Measurements from ENCODE around the gene NFYC.

The NFYC gene

DNA sequence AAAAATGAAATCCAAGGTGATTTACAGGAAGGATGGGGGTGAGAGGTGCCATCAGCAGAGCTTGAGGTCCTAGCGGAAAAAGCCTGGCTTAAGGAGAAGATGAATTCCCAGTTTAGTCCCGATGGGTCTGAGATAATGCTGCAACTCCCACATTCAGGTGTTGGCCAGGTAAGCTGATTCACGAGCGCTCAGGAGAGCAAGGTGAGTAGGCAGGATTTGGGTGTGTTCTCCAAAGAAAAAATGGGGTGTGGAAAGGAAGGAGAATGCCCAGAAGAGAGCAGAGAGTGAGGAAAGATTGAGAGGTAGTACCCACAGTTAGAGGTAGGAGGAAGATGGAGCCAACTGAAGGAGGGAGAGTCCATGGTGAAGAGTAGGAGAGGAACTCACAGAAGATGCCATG is 38.5 kb upstream of the NFYC start:
- FAIRE-seq (no peak), DNase-seq (ENCODE audit: insufficient read length, low spot score) (no peak)
- TF ChIP-seq PAX5 (IDR thresholded peaks at IDR 0.05; ENCODE audit: insufficient read depth, low read length, severe bottlenecking), result no peak
- no peak for TF ChIP-seq POLR2A (IDR thresholded peaks at IDR 0.05; ENCODE audit: low read depth, low read length)
- TF ChIP-seq POLR2AphosphoS5 (IDR thresholded peaks at IDR 0.05; ENCODE audit: low read depth, low read length), result no peak
- TF ChIP-seq POU2F2 (IDR thresholded peaks at IDR 0.05; ENCODE audit: low read depth, low read length), result no peak

DNA sequence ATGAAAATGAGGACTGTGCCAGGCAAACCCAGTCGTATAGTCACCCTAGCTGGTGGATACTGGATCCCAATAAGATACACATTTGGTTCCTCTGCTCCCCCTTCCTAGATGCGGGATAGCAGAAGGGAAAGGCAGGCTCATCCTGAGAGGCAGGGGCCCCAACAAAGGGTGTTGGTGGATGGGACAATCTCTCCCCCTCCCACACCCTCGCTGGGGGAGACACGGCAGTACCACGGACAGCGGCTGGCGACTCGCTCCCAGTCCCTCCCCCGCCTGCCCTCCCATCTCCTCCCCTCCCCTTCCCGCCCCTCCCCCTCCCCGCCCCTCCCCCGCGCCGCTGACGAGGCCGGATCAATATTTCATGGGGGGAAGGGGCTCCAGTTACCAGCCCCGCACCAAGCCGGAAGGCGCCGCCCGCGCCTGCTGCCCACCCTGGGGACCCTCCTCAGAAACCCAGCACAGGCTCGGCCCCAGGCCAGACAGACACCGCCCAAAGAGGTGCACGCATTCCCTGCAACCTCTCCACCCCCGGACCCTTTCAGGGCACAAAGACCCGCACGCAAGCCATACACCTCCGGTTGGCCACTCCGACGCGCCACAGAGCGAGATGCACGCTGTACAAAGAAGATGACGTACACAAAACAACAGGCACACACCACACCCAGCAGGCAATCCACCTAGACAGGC is 37.5 kb upstream of the NFYC start:
- TF ChIP-seq POU2F2 (IDR thresholded peaks at IDR 0.05; ENCODE audit: low read depth, low read length), result no peak
- no peak for TF ChIP-seq TAF1 (IDR thresholded peaks at IDR 0.05; ENCODE audit: low read depth, low read length)
- TF ChIP-seq POLR2A (IDR thresholded peaks at IDR 0.05; ENCODE audit: low read depth, low read length), result no peak
- no peak for TF ChIP-seq SPI1 (IDR thresholded peaks at IDR 0.05; ENCODE audit: low read depth, low read length)
- no peak for TF ChIP-seq POLR2AphosphoS5 (IDR thresholded peaks at IDR 0.05; ENCODE audit: low read depth, low read length)
- no peak for TF ChIP-seq PAX5 (IDR thresholded peaks at IDR 0.05; ENCODE audit: insufficient read depth, low read length, severe bottlenecking)
- FAIRE-seq (no peak), DNase-seq (ENCODE audit: insufficient read length, low spot score) (no peak)

DNA sequence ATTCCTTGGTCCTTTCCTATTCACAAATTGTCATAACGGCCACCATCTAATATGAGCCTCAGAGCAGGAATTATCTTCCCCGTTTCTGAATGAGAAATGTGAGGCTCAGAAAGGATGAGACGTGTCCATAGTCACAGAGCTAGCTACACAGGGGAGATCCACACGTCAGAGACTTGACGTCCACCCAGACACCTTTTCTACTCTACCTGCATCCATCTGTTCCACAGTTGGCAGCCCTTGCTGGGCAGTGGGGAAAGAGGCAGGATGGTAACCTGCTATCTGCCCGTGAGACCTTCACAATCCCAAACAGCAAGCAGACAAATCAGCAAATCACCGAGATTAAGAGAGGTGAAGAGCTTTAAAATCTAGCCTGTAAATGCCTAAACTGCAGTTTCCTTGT is 34.5 kb upstream of the NFYC start:
- TF ChIP-seq POLR2AphosphoS5 (IDR thresholded peaks at IDR 0.05; ENCODE audit: low read depth, low read length) (no peak), PAX5 (IDR thresholded peaks at IDR 0.05; ENCODE audit: insufficient read depth, low read length, severe bottlenecking) (no peak), POU2F2 (IDR thresholded peaks at IDR 0.05; ENCODE audit: low read depth, low read length) (no peak), SPI1 (IDR thresholded peaks at IDR 0.05; ENCODE audit: low read depth, low read length) (no peak)
- DNase-seq (ENCODE audit: insufficient read length, low spot score) (no peak), FAIRE-seq (no peak)

DNA sequence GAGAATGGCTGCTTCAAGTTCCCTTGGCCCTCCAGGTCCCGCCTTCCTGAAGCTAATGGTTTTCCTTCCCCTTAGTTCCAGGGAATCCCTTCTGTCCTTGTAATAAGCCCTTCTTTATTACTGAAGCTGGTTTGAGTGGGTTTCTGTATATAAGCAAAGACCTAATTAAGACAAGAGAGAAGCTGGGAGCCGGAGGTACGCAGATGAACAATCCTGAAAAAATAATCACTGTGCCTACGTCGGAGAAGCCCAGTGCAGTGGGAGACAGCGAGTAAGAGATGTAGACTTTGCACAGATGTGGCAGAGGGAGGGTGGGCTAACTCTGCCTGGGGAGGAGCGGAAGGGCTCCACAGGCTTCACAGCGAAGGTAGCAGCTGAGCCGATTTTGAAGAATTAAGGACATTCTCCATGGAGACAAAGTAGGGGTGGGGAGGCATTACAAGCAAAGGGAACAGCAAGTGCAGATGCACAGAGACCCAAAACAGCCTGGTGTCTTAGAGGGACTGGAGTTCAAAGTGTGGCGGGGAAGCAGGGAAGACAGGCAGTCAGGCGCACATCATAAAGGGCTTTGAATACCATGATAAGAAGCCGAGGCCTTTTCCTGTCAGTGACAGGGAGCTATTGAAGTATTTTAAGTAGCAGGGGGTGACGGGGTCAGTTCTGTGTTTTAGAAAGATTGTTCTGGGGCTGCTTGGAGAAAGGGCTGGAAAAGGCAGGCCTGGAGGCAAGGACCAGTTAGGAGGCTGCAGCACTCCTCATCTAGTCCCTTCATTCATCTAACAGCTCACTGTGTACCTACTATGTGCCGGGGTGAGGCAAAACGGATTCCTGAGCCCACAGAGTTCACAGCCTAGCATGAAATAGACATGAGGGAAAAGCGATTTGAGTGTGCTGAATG is 32.5 kb upstream of the NFYC start:
- FAIRE-seq (no peak), DNase-seq (ENCODE audit: insufficient read length, low spot score) (no peak)
- TF ChIP-seq POU2F2 (IDR thresholded peaks at IDR 0.05; ENCODE audit: low read depth, low read length) (no peak), POLR2A (IDR thresholded peaks at IDR 0.05; ENCODE audit: low read depth, low read length) (no peak), TAF1 (IDR thresholded peaks at IDR 0.05; ENCODE audit: low read depth, low read length) (no peak)

DNA sequence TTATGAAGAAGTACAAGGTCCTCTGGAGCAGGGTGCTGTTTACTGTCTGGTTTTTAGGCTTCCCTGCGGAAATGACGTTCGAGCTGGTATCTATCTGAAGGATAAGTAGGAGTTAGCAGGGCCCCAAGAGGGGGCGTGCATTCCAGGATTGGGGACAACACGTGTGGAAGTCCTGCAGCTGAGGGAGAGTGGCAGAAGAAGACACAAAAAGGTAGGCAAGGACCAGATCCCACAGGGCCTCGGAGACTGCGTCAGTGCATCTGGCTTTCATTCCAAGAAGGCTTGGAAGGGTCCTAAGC is 31.9 kb upstream of the NFYC start:
- TF ChIP-seq PAX5 (IDR thresholded peaks at IDR 0.05; ENCODE audit: insufficient read depth, low read length, severe bottlenecking), result no peak
- no peak for TF ChIP-seq POLR2AphosphoS5 (IDR thresholded peaks at IDR 0.05; ENCODE audit: low read depth, low read length)
- no peak for TF ChIP-seq TAF1 (IDR thresholded peaks at IDR 0.05; ENCODE audit: low read depth, low read length)
- TF ChIP-seq SPI1 (IDR thresholded peaks at IDR 0.05; ENCODE audit: low read depth, low read length), result no peak
- TF ChIP-seq POU2F2 (IDR thresholded peaks at IDR 0.05; ENCODE audit: low read depth, low read length), result no peak
- no peak for TF ChIP-seq POLR2A (IDR thresholded peaks at IDR 0.05; ENCODE audit: low read depth, low read length)
- DNase-seq (ENCODE audit: insufficient read length, low spot score) (no peak), FAIRE-seq (no peak)

DNA sequence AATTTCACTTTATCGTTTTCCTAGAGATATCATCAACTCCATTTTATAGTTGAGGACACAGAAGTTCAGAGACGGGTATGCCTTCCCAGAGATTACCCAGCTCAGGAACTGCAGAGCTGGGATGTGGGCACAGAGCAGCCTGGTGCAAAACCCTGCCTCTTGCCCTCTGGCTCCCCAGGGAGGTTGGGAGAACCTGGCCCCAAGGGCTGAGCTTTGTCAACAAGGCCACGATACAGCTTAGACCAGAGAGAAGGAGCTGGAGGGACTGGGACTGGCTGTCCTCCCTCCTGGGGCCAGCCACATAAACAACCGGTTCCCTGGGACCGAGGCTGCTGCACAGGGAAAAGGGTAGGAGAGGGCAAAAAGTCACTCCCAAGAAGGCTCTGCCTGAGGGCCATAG is 29.8 kb upstream of the NFYC start:
- no peak for DNase-seq (ENCODE audit: insufficient read length, low spot score)
- no peak for TF ChIP-seq TAF1 (IDR thresholded peaks at IDR 0.05; ENCODE audit: low read depth, low read length)
- FAIRE-seq, result no peak

DNA sequence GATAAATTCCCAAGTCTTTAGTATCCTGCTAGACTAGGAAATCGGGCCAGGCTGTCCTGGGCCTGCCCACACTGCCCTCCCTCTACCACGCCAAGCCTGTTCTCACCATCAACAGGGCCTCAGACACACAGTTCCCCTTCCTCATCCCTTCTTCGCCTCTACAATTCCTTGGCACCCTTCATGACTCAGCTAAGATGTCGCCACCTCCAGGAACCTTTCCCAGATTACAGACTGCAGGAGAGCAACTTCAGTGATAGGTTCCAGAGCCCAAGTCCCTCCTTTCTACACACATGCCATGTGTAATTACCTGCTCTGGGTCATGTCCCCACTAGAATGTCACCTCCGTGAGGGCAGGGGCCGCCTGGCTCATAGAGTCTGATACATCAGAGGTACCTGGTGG is 29.4 kb upstream of the NFYC start:
- DNase-seq (ENCODE audit: insufficient read length, low spot score), result no peak
- TF ChIP-seq POLR2AphosphoS5 (IDR thresholded peaks at IDR 0.05; ENCODE audit: low read depth, low read length) (no peak), TAF1 (IDR thresholded peaks at IDR 0.05; ENCODE audit: low read depth, low read length) (no peak), POU2F2 (IDR thresholded peaks at IDR 0.05; ENCODE audit: low read depth, low read length) (no peak), SPI1 (IDR thresholded peaks at IDR 0.05; ENCODE audit: low read depth, low read length) (no peak), PAX5 (IDR thresholded peaks at IDR 0.05; ENCODE audit: insufficient read depth, low read length, severe bottlenecking) (no peak), POLR2A (IDR thresholded peaks at IDR 0.05; ENCODE audit: low read depth, low read length) (no peak)
- no peak for FAIRE-seq

DNA sequence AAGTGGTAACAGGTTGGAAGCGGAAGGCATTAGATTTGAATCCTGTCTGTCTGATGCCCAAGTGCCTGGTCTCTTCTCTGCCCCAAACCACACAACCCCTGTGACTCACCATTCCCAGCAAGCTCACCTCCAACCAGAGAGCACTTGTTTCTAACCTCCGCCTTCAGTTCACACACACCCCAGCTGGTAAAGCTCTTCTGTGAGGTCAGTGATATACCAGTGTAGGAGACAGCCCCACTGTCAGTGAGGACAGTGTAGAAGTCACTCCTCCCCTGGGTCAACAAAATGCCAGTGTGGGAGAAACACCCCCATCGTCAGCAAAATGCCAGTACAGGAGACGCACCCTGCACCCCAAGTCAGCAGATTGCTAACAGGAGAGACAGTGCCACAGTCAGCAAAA is 28.6 kb upstream of the NFYC start:
- FAIRE-seq (no peak), DNase-seq (ENCODE audit: insufficient read length, low spot score) (no peak)
- TF ChIP-seq SPI1 (IDR thresholded peaks at IDR 0.05; ENCODE audit: low read depth, low read length) (no peak), POU2F2 (IDR thresholded peaks at IDR 0.05; ENCODE audit: low read depth, low read length) (no peak), POLR2AphosphoS5 (IDR thresholded peaks at IDR 0.05; ENCODE audit: low read depth, low read length) (no peak)

DNA sequence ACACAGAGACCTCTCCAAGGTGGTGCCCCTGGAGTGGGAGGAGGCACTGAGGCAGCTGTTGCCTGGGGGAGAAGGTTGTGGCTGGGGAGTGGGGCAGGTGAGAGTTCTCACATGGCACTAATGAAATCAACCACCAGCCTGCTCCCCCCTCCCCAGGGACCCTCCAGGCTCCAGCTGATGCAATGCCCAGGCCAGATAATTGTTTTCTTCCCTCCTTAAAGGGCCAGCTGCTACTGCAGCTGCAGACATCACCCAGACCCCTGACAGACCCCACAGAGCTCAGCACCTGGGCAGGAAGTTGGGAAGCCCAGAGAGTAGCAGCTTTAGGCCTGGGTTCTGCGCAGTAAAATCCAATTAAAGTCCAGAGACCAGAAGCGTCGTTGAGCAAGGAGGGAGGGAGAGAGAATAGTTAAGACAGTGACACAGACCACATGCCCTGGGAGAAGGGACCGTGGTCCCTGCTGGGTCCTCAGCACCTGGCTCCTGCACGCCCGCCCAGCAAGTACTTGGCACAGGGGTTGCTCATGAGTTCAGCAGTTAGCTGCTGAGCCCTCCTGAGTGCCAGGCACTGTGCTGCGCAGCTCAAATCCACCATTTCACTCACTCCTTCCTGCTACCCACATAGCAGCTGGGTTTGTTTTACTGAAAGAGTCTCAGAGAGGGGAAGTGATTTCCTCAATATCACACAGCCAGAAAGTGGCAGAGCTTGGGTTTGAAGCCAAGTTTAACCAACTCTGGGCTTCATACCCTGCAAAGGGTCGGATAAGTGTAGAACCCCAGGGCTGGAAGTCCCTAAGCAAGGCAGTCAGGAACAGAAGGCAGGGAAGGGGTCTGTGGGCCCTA is 28.0 kb upstream of the NFYC start:
- no peak for DNase-seq (ENCODE audit: insufficient read length, low spot score)
- TF ChIP-seq SPI1 (IDR thresholded peaks at IDR 0.05; ENCODE audit: low read depth, low read length) (no peak), POLR2A (IDR thresholded peaks at IDR 0.05; ENCODE audit: low read depth, low read length) (no peak), POLR2AphosphoS5 (IDR thresholded peaks at IDR 0.05; ENCODE audit: low read depth, low read length) (no peak), POU2F2 (IDR thresholded peaks at IDR 0.05; ENCODE audit: low read depth, low read length) (no peak), TAF1 (IDR thresholded peaks at IDR 0.05; ENCODE audit: low read depth, low read length) (no peak), PAX5 (IDR thresholded peaks at IDR 0.05; ENCODE audit: insufficient read depth, low read length, severe bottlenecking) (no peak)
- no peak for FAIRE-seq

DNA sequence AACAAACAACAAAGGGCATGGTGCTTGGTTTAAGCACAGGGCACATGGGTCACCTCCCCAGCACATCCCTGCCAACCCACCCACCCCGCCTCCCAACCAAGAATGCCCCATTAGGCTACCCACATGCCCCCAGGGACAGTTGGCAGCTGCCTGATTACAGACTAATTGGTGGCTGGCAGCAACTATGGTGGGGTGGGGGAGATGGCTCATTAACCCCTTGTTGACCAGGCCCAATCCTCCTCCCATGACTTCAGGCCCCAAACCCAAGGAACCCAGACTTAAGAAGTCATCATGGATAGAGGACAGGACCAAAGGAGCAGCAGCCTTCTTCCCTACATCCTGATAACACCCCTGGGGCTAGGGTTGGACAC is 27.4 kb upstream of the NFYC start:
- no peak for FAIRE-seq
- DNase-seq (ENCODE audit: insufficient read length, low spot score), result no peak
- no peak for TF ChIP-seq POLR2AphosphoS5 (IDR thresholded peaks at IDR 0.05; ENCODE audit: low read depth, low read length)
- no peak for TF ChIP-seq POU2F2 (IDR thresholded peaks at IDR 0.05; ENCODE audit: low read depth, low read length)
- no peak for TF ChIP-seq TAF1 (IDR thresholded peaks at IDR 0.05; ENCODE audit: low read depth, low read length)
- TF ChIP-seq POLR2A (IDR thresholded peaks at IDR 0.05; ENCODE audit: low read depth, low read length), result no peak
- no peak for TF ChIP-seq PAX5 (IDR thresholded peaks at IDR 0.05; ENCODE audit: insufficient read depth, low read length, severe bottlenecking)
- no peak for TF ChIP-seq SPI1 (IDR thresholded peaks at IDR 0.05; ENCODE audit: low read depth, low read length)
